ENCODE measurements around the gene TXK. TPM values are rescaled to one million over a fixed set of nuclear protein-coding genes. Genes with fewer than 3 reads are reported as not detected.

TXK gene
- total RNA-seq, 1 experiment from 2014 or later: 0.39 TPM

GRCh38 chr4:48028696-48029095, 105.4 kb downstream of the TXK start:
- Mint-ChIP-seq H3K4me3 (peak overlapping the region in 1 of 2 experiments; percentile 52; a peak in 2 of 5 replicates), H3K27ac (peak overlapping the region in 2 of 3 experiments; percentile 91 to 97; a peak in 5 of 7 replicates)
- no peak for TF ChIP-seq CTCF (conservative IDR thresholded peaks at IDR 0.05)

More at GRCh38 chr4:48028696-48029095, 105.4 kb downstream of the TXK start:
- peak overlapping the region; percentile 90 for H3K27ac ChIP-seq (ENCODE audit: insufficient read length, low read depth, low read length)
- H3K23ac ChIP-seq (ENCODE audit: insufficient read length, low read depth, low read length): no peak overlapping the region
- H4K8ac ChIP-seq (replicated peaks; ENCODE audit: insufficient read length, low read depth, low read length): no peak overlapping the region
- no peak overlapping the region for H2AFZ ChIP-seq (ENCODE audit: low read length)
- no peak overlapping the region for H3K4ac ChIP-seq (ENCODE audit: low read depth, low read length)
- no peaks in the 10 kb centered on the region for H3K27me3 ChIP-seq (ENCODE audit: insufficient read depth, low read length)
- no peak overlapping the region for H2BK120ac ChIP-seq (ENCODE audit: low read depth, low read length, poor library complexity, severe bottlenecking)
- no peak overlapping the region for H3K56ac ChIP-seq (ENCODE audit: insufficient read length, low read depth, low read length)
- no peak overlapping the region for H3T11ph ChIP-seq (ENCODE audit: low read length)
- H3K9me3 Mint-ChIP-seq: peaks cover 0 to 2% of the 10 kb centered on the region in 2 experiments; a peak in 2 of 5 replicates
- peak overlapping the region; percentile 46 for H3K4me2 ChIP-seq (ENCODE audit: insufficient read depth, insufficient read length, low read length)
- H3K9ac ChIP-seq (ENCODE audit: extremely low read depth, insufficient read length, low read length): no peak overlapping the region
- H4K5ac ChIP-seq (ENCODE audit: insufficient read length, low read depth, low read length): no peak overlapping the region
- no peaks in the 10 kb centered on the region for H3K9me3 ChIP-seq (ENCODE audit: control insufficient read depth, low read depth, low read length)
- no peak overlapping the region for H2AK5ac ChIP-seq (ENCODE audit: insufficient read length, low read length)
- H2BK20ac ChIP-seq (ENCODE audit: low read depth, low read length, poor library complexity, severe bottlenecking): no peak overlapping the region
- no peaks in the 10 kb centered on the region for H4K20me1 ChIP-seq (ENCODE audit: control insufficient read depth, insufficient read depth, insufficient read length)
- no CpG with 5 or more reads among the region's 2 CpGs for WGBS (ENCODE audit: extremely low coverage, insufficient read length, low lambda C conversion rate)
- H3K18ac ChIP-seq (ENCODE audit: insufficient read length, low read depth, low read length): no peak overlapping the region
- no peak overlapping the region for H2BK12ac ChIP-seq (ENCODE audit: insufficient read length, low read depth, low read length)
- peaks cover 12 to 36% (median 26%) of the 10 kb centered on the region in 3 experiments for H3K36me3 Mint-ChIP-seq (ENCODE audit: insufficient read depth in 1 of 3, low read depth in 3 of 3)
- H4K91ac ChIP-seq (ENCODE audit: insufficient read length, low read depth, low read length): no peak overlapping the region
- DNase-seq: no peak
- H3K14ac ChIP-seq (ENCODE audit: insufficient read depth, low read length): no peak overlapping the region
- H3K79me1 ChIP-seq (ENCODE audit: insufficient read depth, low read depth, low read length, poor library complexity, severe bottlenecking): no peaks in the 10 kb centered on the region
- H3K27me3 Mint-ChIP-seq (ENCODE audit: low read depth): no peaks in the 10 kb centered on the region
- H3K4me1 ChIP-seq (ENCODE audit: insufficient read depth, low read length): peaks cover 4% of the 10 kb centered on the region; the same call in 1 of the 2 replicates
- H2BK15ac ChIP-seq (ENCODE audit: low read depth, low read length): no peak overlapping the region
- H2BK5ac ChIP-seq (ENCODE audit: insufficient read length, low read length): no peak overlapping the region
- no peaks in the 10 kb centered on the region for H3K79me2 ChIP-seq (ENCODE audit: insufficient read depth, low read length)
- no peaks in the 10 kb centered on the region for H3K23me2 ChIP-seq (ENCODE audit: insufficient read length, low read depth, low read length, poor library complexity, severe bottlenecking)
- H3K4me1 Mint-ChIP-seq: peaks cover 33 to 46% of the 10 kb centered on the region in 2 experiments

Data from H9 (cell line).